Liver (tissue), 9 donors: ENCODE results near the gene HTR6. TPM values are rescaled to one million over a fixed set of nuclear protein-coding genes. Genes with fewer than 3 reads are reported as not detected.

Experiments
- DNase-seq: peaks from one replicate; pipeline ENCODE4 v3.0.0-alpha.2; 2017; ENCODE audit warnings: low spot score
- H3K27ac ChIP-seq, 2 donors: one replicate each; pipeline ENCODE4 v1.7.0; 2013; ENCODE audit warnings: inconsistent platforms in 2 of 2, low read length in 2 of 2, control low read depth in 1 of 2, low read depth in 1 of 2, mild to moderate bottlenecking in 1 of 2
- H3K27me3 ChIP-seq, 4 donors: one replicate each; pipeline versions ENCODE4 v1.6.1 to v1.7.0; 2013; ENCODE audit warnings: low read length in 3 of 4, inconsistent platforms in 1 of 4, mild to moderate bottlenecking in 1 of 4, moderate library complexity in 1 of 4; ENCODE audit not compliant: control insufficient read depth in 4 of 4, insufficient read depth in 4 of 4
- H3K36me3 ChIP-seq, 4 donors: one replicate each; pipeline versions ENCODE4 v1.6.1 to v1.7.0; 2013; ENCODE audit warnings: low read length in 3 of 4, mild to moderate bottlenecking in 3 of 4, low read depth in 1 of 4, moderate library complexity in 1 of 4; ENCODE audit not compliant: control insufficient read depth in 4 of 4, insufficient read depth in 3 of 4
- H3K4me1 ChIP-seq, 4 donors: one replicate each; pipeline versions ENCODE4 v1.6.1 to v1.7.0; 2013; ENCODE audit warnings: low read length in 3 of 4, mild to moderate bottlenecking in 3 of 4, moderate library complexity in 1 of 4; ENCODE audit not compliant: control insufficient read depth in 4 of 4, insufficient read depth in 4 of 4
- H3K4me3 ChIP-seq, 3 donors: one replicate each; pipeline versions ENCODE4 v1.6.1 to v1.7.0; 2013; ENCODE audit warnings: low read length in 3 of 3, control low read depth in 1 of 3, low read depth in 1 of 3, mild to moderate bottlenecking in 1 of 3
- H3K9ac ChIP-seq, 2 donors: one replicate each; pipeline ENCODE4 v1.7.0; 2013; ENCODE audit warnings: low read length in 2 of 2, mild to moderate bottlenecking in 2 of 2, moderate library complexity in 2 of 2, control low read depth in 1 of 2, low read depth in 1 of 2
- H3K9me3 ChIP-seq, 4 donors: one replicate each; pipeline versions ENCODE4 v1.6.1 to v1.7.0; 2013; ENCODE audit warnings: low read length in 3 of 4; ENCODE audit not compliant: control insufficient read depth in 4 of 4
- EGR1 ChIP-seq, 2 donors: IDR thresholded peaks; 2 replicates each; pipeline ENCODE4 v1.6.1; 2016 to 2018; ENCODE audit warnings: antibody characterized with exemption in 2 of 2, low read depth in 2 of 2
- FOXA1 ChIP-seq: IDR thresholded peaks from 2 replicates; pipeline ENCODE4 v1.6.1; 2016; ENCODE audit warnings: antibody characterized with exemption
- FOXA2 ChIP-seq: IDR thresholded peaks from 2 replicates; pipeline ENCODE4 v1.6.1; 2016; ENCODE audit warnings: antibody characterized with exemption
- GABPA ChIP-seq, 2 donors: IDR thresholded peaks in 1 of 2; conservative IDR thresholded peaks in 1 of 2; 2 replicates each; pipeline ENCODE4 v1.6.1; 2016; ENCODE audit warnings: antibody characterized with exemption in 2 of 2, mild to moderate bottlenecking in 1 of 2, moderate library complexity in 1 of 2
- HNF4A ChIP-seq, 2 donors: conservative IDR thresholded peaks; 2 replicates each; pipeline ENCODE4 v1.6.1; 2016; ENCODE audit warnings: antibody characterized with exemption in 2 of 2, mild to moderate bottlenecking in 2 of 2
- HNF4G ChIP-seq: IDR thresholded peaks from 2 replicates; pipeline ENCODE4 v1.6.1; 2016; ENCODE audit warnings: antibody characterized with exemption
- JUND ChIP-seq, 2 donors: IDR thresholded peaks; 2 replicates each; pipeline ENCODE4 v1.6.1; 2016; ENCODE audit warnings: antibody characterized with exemption in 2 of 2
- NR2F2 ChIP-seq: IDR thresholded peaks from 2 replicates; pipeline ENCODE4 v1.6.1; 2016; ENCODE audit warnings: antibody characterized with exemption
- RAD21 ChIP-seq, 2 donors: IDR thresholded peaks; 2 replicates each; pipeline ENCODE4 v1.6.1; 2016; ENCODE audit warnings: antibody characterized with exemption in 2 of 2, mild to moderate bottlenecking in 2 of 2
- RXRA ChIP-seq, 2 donors: IDR thresholded peaks; 2 replicates each; pipeline ENCODE4 v1.6.1; 2017 to 2018; ENCODE audit warnings: antibody characterized with exemption in 2 of 2, mild to moderate bottlenecking in 1 of 2
- SP1 ChIP-seq: IDR thresholded peaks from 2 replicates; pipeline ENCODE4 v1.6.1; 2018; ENCODE audit warnings: antibody characterized with exemption, mild to moderate bottlenecking
- TAF1 ChIP-seq: conservative IDR thresholded peaks from 2 replicates; pipeline ENCODE4 v1.6.1; 2016; ENCODE audit warnings: antibody characterized with exemption, mild to moderate bottlenecking
- YY1 ChIP-seq: IDR thresholded peaks from 2 replicates; pipeline ENCODE4 v1.6.1; 2016; ENCODE audit warnings: antibody characterized with exemption, mild to moderate bottlenecking
- WGBS: extraction: QIAGEN DNeasy Blood & Tissue Kit; methylation state at CpG from one replicate; pipeline ENCODE4 v1.1.7; 2013; 5-methylcytosine and 5-hydroxymethylcytosine counted together
- polyA plus RNA-seq, 2 donors: library from polyadenylated mRNA; stranded (reverse) in 1 of 2; unstranded in 1 of 2; fragments of 200-250 nt in 1 of 2; fragments of >200 nt in 1 of 2; fragmentation: Nextera tagmentation in 1 of 2; extraction: Ambion mirVana in 1 of 2; gene quantifications; one replicate each; pipeline versions ENCODE4 v1.2.1 to v1.2.3, GENCODE V29; 2013 to 2015
- total RNA-seq, 2 donors: library from RNA; depleted of rRNA; stranded (reverse); fragments of >200 nt; gene quantifications; one replicate each; pipeline ENCODE4 v1.2.3, GENCODE V29; 2014
- TF ChIP-seq, protein P1 (sequence below): IDR thresholded peaks from 2 replicates; pipeline ENCODE4 v1.6.1; 2016; ENCODE audit warnings: antibody characterized with exemption
- TF ChIP-seq, protein P2 (sequence below): IDR thresholded peaks from 2 replicates; pipeline ENCODE4 v1.6.1; 2016; ENCODE audit warnings: antibody characterized with exemption
- TF ChIP-seq, protein P3 (sequence below): IDR thresholded peaks from 2 replicates; pipeline ENCODE4 v1.6.1; 2016; ENCODE audit warnings: antibody characterized with exemption, mild to moderate bottlenecking
- TF ChIP-seq, protein P4 (sequence below): fragments of 150-350 bp; IDR thresholded peaks from 2 replicates; pipeline ENCODE4 v1.5.1; 2017; ENCODE audit warnings: improper control_type of control experiment, low read depth, low read length; ENCODE audit not compliant: missing input control
- TF ChIP-seq, protein P5 (sequence below): IDR thresholded peaks from 2 replicates; pipeline ENCODE4 v1.6.1; 2016; ENCODE audit warnings: antibody characterized with exemption
- donor health status: healthy.
- donor health status: healthy.
- donor health status: healthy.
- donor health status: healthy.
- donor health status: healthy.

The HTR6 gene
- total and polyA plus RNA-seq, 4 donors = not detected

DNA sequence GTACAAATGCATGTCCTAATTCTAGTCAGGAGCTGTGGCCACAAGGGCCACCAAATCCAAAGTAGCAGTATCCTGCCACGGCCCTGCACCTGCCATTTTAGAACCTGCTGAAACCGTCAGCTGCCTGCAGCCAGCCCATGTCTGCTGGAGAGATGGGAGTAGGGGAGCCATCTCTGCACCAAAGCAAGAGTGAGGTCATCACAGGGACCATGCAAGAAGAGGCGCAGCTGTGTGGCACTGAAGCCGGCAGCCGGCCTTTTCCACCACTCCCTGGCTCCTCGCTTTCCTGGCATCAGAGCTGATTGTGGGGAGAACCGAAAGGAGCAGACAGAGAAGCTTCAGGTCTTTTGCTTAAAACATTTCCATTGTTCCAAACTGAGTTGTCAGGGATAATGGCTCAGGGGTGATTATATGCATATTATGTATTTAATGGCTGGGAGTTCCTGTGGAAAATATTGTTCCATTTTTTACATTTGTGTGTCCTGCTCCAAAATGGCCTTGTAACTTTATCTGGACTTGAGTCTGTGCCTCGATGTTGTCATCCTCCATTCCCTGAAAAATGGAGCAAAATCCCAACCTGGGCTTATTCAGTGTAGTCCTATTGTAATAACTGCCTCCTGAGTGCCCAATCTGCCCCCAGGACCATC lies 39.3 kb upstream of the HTR6 start:
- TF ChIP-seq NR2F2 = no peak
- no peak for TF ChIP-seq SP1
- TF ChIP-seq GABPA (IDR thresholded peaks at IDR 0.05 in 1 of 2, conservative IDR thresholded peaks at IDR 0.05 in 1 of 2) = no peak
- TF ChIP-seq HNF4G = no peak
- TF ChIP-seq HNF4A (conservative IDR thresholded peaks at IDR 0.05) = no peak
- TF ChIP-seq, protein P1, sequence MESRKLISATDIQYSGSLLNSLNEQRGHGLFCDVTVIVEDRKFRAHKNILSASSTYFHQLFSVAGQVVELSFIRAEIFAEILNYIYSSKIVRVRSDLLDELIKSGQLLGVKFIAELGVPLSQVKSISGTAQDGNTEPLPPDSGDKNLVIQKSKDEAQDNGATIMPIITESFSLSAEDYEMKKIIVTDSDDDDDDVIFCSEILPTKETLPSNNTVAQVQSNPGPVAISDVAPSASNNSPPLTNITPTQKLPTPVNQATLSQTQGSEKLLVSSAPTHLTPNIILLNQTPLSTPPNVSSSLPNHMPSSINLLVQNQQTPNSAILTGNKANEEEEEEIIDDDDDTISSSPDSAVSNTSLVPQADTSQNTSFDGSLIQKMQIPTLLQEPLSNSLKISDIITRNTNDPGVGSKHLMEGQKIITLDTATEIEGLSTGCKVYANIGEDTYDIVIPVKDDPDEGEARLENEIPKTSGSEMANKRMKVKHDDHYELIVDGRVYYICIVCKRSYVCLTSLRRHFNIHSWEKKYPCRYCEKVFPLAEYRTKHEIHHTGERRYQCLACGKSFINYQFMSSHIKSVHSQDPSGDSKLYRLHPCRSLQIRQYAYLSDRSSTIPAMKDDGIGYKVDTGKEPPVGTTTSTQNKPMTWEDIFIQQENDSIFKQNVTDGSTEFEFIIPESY = no peak
- no peak for TF ChIP-seq RXRA (IDR thresholded peaks at IDR 0.05)
- TF ChIP-seq TAF1 = no peak
- no peak for TF ChIP-seq YY1
- TF ChIP-seq JUND (IDR thresholded peaks at IDR 0.05) = no peak
- no peak for TF ChIP-seq FOXA2
- no peak for TF ChIP-seq EGR1 (IDR thresholded peaks at IDR 0.05; ENCODE audit: low read depth in 2 of 2)
- TF ChIP-seq, protein P2, sequence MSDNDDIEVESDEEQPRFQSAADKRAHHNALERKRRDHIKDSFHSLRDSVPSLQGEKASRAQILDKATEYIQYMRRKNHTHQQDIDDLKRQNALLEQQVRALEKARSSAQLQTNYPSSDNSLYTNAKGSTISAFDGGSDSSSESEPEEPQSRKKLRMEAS = no peak
- TF ChIP-seq, protein P3, sequence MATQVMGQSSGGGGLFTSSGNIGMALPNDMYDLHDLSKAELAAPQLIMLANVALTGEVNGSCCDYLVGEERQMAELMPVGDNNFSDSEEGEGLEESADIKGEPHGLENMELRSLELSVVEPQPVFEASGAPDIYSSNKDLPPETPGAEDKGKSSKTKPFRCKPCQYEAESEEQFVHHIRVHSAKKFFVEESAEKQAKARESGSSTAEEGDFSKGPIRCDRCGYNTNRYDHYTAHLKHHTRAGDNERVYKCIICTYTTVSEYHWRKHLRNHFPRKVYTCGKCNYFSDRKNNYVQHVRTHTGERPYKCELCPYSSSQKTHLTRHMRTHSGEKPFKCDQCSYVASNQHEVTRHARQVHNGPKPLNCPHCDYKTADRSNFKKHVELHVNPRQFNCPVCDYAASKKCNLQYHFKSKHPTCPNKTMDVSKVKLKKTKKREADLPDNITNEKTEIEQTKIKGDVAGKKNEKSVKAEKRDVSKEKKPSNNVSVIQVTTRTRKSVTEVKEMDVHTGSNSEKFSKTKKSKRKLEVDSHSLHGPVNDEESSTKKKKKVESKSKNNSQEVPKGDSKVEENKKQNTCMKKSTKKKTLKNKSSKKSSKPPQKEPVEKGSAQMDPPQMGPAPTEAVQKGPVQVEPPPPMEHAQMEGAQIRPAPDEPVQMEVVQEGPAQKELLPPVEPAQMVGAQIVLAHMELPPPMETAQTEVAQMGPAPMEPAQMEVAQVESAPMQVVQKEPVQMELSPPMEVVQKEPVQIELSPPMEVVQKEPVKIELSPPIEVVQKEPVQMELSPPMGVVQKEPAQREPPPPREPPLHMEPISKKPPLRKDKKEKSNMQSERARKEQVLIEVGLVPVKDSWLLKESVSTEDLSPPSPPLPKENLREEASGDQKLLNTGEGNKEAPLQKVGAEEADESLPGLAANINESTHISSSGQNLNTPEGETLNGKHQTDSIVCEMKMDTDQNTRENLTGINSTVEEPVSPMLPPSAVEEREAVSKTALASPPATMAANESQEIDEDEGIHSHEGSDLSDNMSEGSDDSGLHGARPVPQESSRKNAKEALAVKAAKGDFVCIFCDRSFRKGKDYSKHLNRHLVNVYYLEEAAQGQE = no peak
- TF ChIP-seq FOXA1 = no peak
- TF ChIP-seq RAD21 (IDR thresholded peaks at IDR 0.05) = no peak
- TF ChIP-seq, protein P4, sequence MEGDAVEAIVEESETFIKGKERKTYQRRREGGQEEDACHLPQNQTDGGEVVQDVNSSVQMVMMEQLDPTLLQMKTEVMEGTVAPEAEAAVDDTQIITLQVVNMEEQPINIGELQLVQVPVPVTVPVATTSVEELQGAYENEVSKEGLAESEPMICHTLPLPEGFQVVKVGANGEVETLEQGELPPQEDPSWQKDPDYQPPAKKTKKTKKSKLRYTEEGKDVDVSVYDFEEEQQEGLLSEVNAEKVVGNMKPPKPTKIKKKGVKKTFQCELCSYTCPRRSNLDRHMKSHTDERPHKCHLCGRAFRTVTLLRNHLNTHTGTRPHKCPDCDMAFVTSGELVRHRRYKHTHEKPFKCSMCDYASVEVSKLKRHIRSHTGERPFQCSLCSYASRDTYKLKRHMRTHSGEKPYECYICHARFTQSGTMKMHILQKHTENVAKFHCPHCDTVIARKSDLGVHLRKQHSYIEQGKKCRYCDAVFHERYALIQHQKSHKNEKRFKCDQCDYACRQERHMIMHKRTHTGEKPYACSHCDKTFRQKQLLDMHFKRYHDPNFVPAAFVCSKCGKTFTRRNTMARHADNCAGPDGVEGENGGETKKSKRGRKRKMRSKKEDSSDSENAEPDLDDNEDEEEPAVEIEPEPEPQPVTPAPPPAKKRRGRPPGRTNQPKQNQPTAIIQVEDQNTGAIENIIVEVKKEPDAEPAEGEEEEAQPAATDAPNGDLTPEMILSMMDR = no peak
- TF ChIP-seq, protein P5, sequence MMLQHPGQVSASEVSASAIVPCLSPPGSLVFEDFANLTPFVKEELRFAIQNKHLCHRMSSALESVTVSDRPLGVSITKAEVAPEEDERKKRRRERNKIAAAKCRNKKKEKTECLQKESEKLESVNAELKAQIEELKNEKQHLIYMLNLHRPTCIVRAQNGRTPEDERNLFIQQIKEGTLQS = no peak
- Histone ChIP-seq H3K27me3 (no peaks in the 10 kb centered on the region), H3K27ac (no peak overlapping the region), H3K9me3 (no peaks in the 10 kb centered on the region), H3K9ac (no peak overlapping the region), H3K4me1 (no peaks in the 10 kb centered on the region), H3K4me3 (no peak overlapping the region), H3K36me3 (peaks cover 7 to 19% (median 16%) of the 10 kb centered on the region in 4 donors)
- DNase-seq = no peak
- WGBS = 97% methylated on average over 8 of the region's 8 CpGs
